Astrocyte (in vitro differentiated cells and primary cell): ENCODE measurements around the gene CCDC136.

Experiments used
- EZH2 ChIP-seq: IDR thresholded peaks from 2 replicates; pipeline ENCODE4 v1.6.1; 2012; ENCODE audit warnings: mild to moderate bottlenecking, low read length, inconsistent platforms; ENCODE audit not compliant: insufficient read depth
- TF ChIP-seq, protein P1 (sequence below): IDR thresholded peaks from 2 replicates; pipeline ENCODE4 v1.5.1; 2011; ENCODE audit warnings: low read depth, mild to moderate bottlenecking, inconsistent platforms, low read length, moderate library complexity; ENCODE audit not compliant: insufficient read depth

DNA sequence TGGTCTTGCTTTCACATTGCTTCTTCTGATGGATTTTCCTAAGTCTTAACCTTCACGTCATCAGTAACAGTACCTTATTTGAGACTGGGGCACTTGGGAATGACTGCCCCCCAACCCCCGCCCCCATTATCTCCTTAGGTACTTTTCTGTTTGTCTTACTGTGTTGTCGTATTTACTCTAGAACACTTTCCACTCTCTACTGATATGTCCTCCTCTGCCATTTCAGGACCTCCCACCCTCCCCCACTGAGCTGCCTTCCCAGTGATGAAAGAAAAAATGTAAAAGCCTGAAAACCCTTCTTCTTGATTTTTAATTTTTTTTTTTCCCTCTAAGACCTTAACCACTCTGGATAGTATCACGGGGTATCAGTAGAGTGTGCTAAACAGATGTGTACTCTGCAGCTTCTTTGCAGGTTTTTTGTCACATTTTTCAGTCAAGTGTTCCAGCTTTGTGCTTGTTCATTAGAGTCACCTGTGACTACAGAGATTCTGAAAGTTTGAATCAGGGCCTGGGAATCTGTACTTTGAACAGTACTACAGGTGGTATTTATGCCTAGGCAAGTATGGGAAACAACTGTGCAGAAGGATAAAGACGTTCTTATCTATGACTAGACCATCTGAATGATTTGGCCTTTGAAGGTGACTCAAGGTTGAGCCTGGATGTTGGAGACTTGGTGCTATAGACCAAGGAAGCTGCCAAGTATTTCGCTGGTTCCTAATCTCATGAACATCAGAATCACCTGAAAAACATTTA lies 44.3 kb upstream of the CCDC136 start:
- TF ChIP-seq, protein P1, sequence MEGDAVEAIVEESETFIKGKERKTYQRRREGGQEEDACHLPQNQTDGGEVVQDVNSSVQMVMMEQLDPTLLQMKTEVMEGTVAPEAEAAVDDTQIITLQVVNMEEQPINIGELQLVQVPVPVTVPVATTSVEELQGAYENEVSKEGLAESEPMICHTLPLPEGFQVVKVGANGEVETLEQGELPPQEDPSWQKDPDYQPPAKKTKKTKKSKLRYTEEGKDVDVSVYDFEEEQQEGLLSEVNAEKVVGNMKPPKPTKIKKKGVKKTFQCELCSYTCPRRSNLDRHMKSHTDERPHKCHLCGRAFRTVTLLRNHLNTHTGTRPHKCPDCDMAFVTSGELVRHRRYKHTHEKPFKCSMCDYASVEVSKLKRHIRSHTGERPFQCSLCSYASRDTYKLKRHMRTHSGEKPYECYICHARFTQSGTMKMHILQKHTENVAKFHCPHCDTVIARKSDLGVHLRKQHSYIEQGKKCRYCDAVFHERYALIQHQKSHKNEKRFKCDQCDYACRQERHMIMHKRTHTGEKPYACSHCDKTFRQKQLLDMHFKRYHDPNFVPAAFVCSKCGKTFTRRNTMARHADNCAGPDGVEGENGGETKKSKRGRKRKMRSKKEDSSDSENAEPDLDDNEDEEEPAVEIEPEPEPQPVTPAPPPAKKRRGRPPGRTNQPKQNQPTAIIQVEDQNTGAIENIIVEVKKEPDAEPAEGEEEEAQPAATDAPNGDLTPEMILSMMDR: no peak
- no peak for TF ChIP-seq EZH2
